SU-DHL-6 (cell line): ENCODE data around the gene UTP14A.

Experiments
- CTCF ChIP-seq: fragments of 200-600 bp; sonication (generic); IDR thresholded peaks from one replicate; pipeline ENCODE4 v1.5.1; 2017; ENCODE audit warnings: antibody characterized with exemption, mild to moderate bottlenecking, low read length, moderate library complexity; ENCODE audit not compliant: insufficient read depth, poor library complexity, severe bottlenecking
- EZH2phosphoT487 ChIP-seq: fragments of 200-600 bp; sonication (generic), shearing (Covaris generic); conservative IDR thresholded peaks from 2 replicates; pipeline ENCODE4 v1.6.1; 2018; ENCODE audit warnings: mild to moderate bottlenecking, antibody characterized with exemption, low read length, moderate library complexity, mixed read lengths

DNA sequence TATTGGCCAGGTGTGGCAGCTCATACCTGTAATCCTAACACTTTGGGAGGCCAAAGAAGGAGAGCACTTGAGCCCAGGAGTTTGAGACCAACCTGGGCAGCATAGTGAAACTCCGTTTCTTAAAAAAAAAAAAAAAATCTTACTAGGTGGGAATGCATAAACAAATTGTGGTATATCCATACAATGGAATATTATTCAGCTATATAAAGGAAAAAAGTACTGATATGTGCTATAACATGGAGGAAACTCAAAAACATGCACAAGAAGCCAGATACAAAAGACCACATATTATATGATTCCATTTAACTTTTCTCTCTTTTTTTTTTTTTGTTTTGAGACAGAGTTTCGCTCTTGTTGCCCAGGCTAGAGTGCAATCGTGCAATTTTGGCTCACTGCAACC, 63.0 kb downstream of the UTP14A start:
- TF ChIP-seq CTCF = no peak
- TF ChIP-seq EZH2phosphoT487 = no peak
